ENCODE measurements around the gene PARP4. TPM values are rescaled to one million over a fixed set of nuclear protein-coding genes. Genes with fewer than 3 reads are reported as not detected.
"Not testable (repeated sequence)": the region's sequence is repeated elsewhere in the genome, so short reads cannot be mapped to it uniquely, and the experiment has no call there.

Gene PARP4
- total RNA-seq, 1 experiment from 2014 or later: 25.9 TPM

DNA sequence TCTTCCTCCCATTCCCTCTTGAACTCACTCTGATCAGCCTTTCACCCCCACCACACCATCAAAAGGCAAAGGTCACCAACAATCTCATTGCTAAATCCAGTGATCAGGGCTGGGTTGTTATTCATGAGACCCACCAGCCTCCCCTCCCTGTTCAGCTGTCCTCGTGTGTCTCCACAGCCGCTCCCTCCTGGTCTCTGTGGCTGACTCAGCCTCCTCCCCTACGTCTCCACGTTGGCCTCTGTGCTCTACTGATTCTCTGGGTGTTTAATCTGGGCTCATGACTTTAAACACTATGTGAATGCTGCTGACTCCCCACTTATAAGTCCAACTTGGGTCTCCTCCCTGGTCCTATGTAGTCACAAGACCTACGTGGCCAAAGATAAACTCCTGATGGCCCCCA is 38.9 kb downstream of the PARP4 start:
- Mint-ChIP-seq H3K9me3 (no peaks in the 10 kb centered on the region), H3K36me3 (ENCODE audit: insufficient read depth in 1 of 3, low read depth in 3 of 3) (peaks cover 21 to 77% (median 66%) of the 10 kb centered on the region in 3 experiments), H3K4me3 (no peak overlapping the region), H3K27ac (peak overlapping the region in 1 of 3 experiments; percentile 19; a peak in 2 of 7 replicates), H3K27me3 (ENCODE audit: low read depth) (no peaks in the 10 kb centered on the region), H3K4me1 (no peaks in the 10 kb centered on the region)
- Histone ChIP-seq H4K20me1 (ENCODE audit: control insufficient read depth, insufficient read depth, insufficient read length) (no peaks in the 10 kb centered on the region), H3K79me2 (ENCODE audit: insufficient read depth, low read length) (no peaks in the 10 kb centered on the region), H3K27me3 (ENCODE audit: insufficient read depth, low read length) (no peaks in the 10 kb centered on the region), H3K4ac (ENCODE audit: low read depth, low read length) (no peak overlapping the region), H2BK12ac (ENCODE audit: insufficient read length, low read depth, low read length) (no peak overlapping the region), H3K9ac (ENCODE audit: extremely low read depth, insufficient read length, low read length) (no peak overlapping the region), H2BK120ac (ENCODE audit: low read depth, low read length, poor library complexity, severe bottlenecking) (no peak overlapping the region), H3K4me2 (ENCODE audit: insufficient read depth, insufficient read length, low read length) (no peak overlapping the region), H4K91ac (ENCODE audit: insufficient read length, low read depth, low read length) (no peak overlapping the region), H3K14ac (ENCODE audit: insufficient read depth, low read length) (no peak overlapping the region), H2BK15ac (ENCODE audit: low read depth, low read length) (no peak overlapping the region), H4K8ac (replicated peaks; ENCODE audit: insufficient read length, low read depth, low read length) (no peak overlapping the region), H3K18ac (ENCODE audit: insufficient read length, low read depth, low read length) (no peak overlapping the region), H3T11ph (ENCODE audit: low read length) (no peak overlapping the region), H2AFZ (ENCODE audit: low read length) (no peak overlapping the region), H2BK20ac (ENCODE audit: low read depth, low read length, poor library complexity, severe bottlenecking) (no peak overlapping the region), H3K56ac (ENCODE audit: insufficient read length, low read depth, low read length) (no peak overlapping the region), H3K79me1 (ENCODE audit: insufficient read depth, low read depth, low read length, poor library complexity, severe bottlenecking) (no peaks in the 10 kb centered on the region), H2AK5ac (ENCODE audit: insufficient read length, low read length) (no peak overlapping the region), H2BK5ac (ENCODE audit: insufficient read length, low read length) (no peak overlapping the region), H3K9me3 (ENCODE audit: control insufficient read depth, low read depth, low read length) (no peaks in the 10 kb centered on the region), H3K27ac (ENCODE audit: insufficient read length, low read depth, low read length) (no peak overlapping the region), H3K23ac (ENCODE audit: insufficient read length, low read depth, low read length) (no peak overlapping the region), H4K5ac (ENCODE audit: insufficient read length, low read depth, low read length) (no peak overlapping the region), H3K4me1 (ENCODE audit: insufficient read depth, low read length) (no peaks in the 10 kb centered on the region), H3K23me2 (ENCODE audit: insufficient read length, low read depth, low read length, poor library complexity, severe bottlenecking) (no peaks in the 10 kb centered on the region)
- TF ChIP-seq, protein P1, sequence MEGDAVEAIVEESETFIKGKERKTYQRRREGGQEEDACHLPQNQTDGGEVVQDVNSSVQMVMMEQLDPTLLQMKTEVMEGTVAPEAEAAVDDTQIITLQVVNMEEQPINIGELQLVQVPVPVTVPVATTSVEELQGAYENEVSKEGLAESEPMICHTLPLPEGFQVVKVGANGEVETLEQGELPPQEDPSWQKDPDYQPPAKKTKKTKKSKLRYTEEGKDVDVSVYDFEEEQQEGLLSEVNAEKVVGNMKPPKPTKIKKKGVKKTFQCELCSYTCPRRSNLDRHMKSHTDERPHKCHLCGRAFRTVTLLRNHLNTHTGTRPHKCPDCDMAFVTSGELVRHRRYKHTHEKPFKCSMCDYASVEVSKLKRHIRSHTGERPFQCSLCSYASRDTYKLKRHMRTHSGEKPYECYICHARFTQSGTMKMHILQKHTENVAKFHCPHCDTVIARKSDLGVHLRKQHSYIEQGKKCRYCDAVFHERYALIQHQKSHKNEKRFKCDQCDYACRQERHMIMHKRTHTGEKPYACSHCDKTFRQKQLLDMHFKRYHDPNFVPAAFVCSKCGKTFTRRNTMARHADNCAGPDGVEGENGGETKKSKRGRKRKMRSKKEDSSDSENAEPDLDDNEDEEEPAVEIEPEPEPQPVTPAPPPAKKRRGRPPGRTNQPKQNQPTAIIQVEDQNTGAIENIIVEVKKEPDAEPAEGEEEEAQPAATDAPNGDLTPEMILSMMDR (conservative IDR thresholded peaks at IDR 0.05): no peak
- WGBS (ENCODE audit: extremely low coverage, insufficient read length, low lambda C conversion rate): no CpG with 5 or more reads among the region's 5 CpGs
- DNase-seq: no peak

DNA sequence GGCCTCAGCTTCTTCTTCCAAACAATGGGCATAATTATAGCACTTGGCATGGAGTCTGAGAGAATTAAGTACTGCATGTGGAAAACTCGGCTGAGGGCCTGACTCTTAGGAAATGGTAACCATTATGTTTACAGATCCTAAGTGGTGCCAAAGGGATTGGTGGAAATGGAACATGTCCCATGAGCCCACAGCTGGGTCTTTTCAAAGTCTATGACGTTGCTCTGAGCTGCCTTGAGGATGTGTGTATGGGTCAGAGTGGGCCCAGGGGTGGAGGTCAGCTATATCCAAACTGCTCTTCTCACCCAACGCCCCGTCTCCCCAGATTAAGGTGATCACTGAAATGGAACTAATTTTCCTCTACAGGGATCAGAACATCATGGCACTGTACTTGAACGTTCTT is 40.4 kb downstream of the PARP4 start:
- not testable (repeated sequence) for H3K14ac ChIP-seq (ENCODE audit: insufficient read depth, low read length); H3K27ac Mint-ChIP-seq; H3K79me2 ChIP-seq (ENCODE audit: insufficient read depth, low read length)

More for the DNA sequence above, 40.4 kb downstream of the PARP4 start:
- not testable (repeated sequence) for H3K23ac ChIP-seq (ENCODE audit: insufficient read length, low read depth, low read length); H3K9me3 ChIP-seq (ENCODE audit: control insufficient read depth, low read depth, low read length); H2AFZ ChIP-seq (ENCODE audit: low read length); H3T11ph ChIP-seq (ENCODE audit: low read length); H3K27me3 ChIP-seq (ENCODE audit: insufficient read depth, low read length); H2AK5ac ChIP-seq (ENCODE audit: insufficient read length, low read length); DNase-seq; H2BK20ac ChIP-seq (ENCODE audit: low read depth, low read length, poor library complexity, severe bottlenecking); H3K4me2 ChIP-seq (ENCODE audit: insufficient read depth, insufficient read length, low read length); H4K5ac ChIP-seq (ENCODE audit: insufficient read length, low read depth, low read length); H2BK15ac ChIP-seq (ENCODE audit: low read depth, low read length); H3K18ac ChIP-seq (ENCODE audit: insufficient read length, low read depth, low read length); H3K56ac ChIP-seq (ENCODE audit: insufficient read length, low read depth, low read length); H3K27me3 Mint-ChIP-seq (ENCODE audit: low read depth); H3K4me3 Mint-ChIP-seq; H3K4me1 ChIP-seq (ENCODE audit: insufficient read depth, low read length); H3K9me3 Mint-ChIP-seq; H3K79me1 ChIP-seq (ENCODE audit: insufficient read depth, low read depth, low read length, poor library complexity, severe bottlenecking); H2BK12ac ChIP-seq (ENCODE audit: insufficient read length, low read depth, low read length); H2BK120ac ChIP-seq (ENCODE audit: low read depth, low read length, poor library complexity, severe bottlenecking); H4K20me1 ChIP-seq (ENCODE audit: control insufficient read depth, insufficient read depth, insufficient read length); H3K4ac ChIP-seq (ENCODE audit: low read depth, low read length); H3K23me2 ChIP-seq (ENCODE audit: insufficient read length, low read depth, low read length, poor library complexity, severe bottlenecking); H3K9ac ChIP-seq (ENCODE audit: extremely low read depth, insufficient read length, low read length); H3K4me1 Mint-ChIP-seq; H4K8ac ChIP-seq (replicated peaks; ENCODE audit: insufficient read length, low read depth, low read length); H2BK5ac ChIP-seq (ENCODE audit: insufficient read length, low read length); H4K91ac ChIP-seq (ENCODE audit: insufficient read length, low read depth, low read length); H3K27ac ChIP-seq (ENCODE audit: insufficient read length, low read depth, low read length)
- H3K36me3 Mint-ChIP-seq (ENCODE audit: insufficient read depth in 1 of 3, low read depth in 3 of 3): peaks cover 22 to 82% (median 72%) of the 10 kb centered on the region in 3 experiments
- no CpG with 5 or more reads among the region's 5 CpGs for WGBS (ENCODE audit: extremely low coverage, insufficient read length, low lambda C conversion rate)

Measured in H9 (cell line).